Neural cell (in vitro differentiated cells): ENCODE results near the gene TICAM2. TPM values are rescaled to one million over a fixed set of nuclear protein-coding genes. Genes with fewer than 3 reads are reported as not detected.

Source experiments
- H2AFZ ChIP-seq: fragments of 200-600, 300-800 bp; sonication (generic), shearing (Covaris generic); 2 replicates; pipeline ENCODE4 v1.6.0; 2014; ENCODE audit warnings: low read depth, mild to moderate bottlenecking, antibody characterized with exemption, low read length, moderate library complexity
- H3F3A ChIP-seq: fragments of 200-600 bp; shearing (Covaris generic); 2 replicates; pipeline ENCODE4 v1.6.1; 2016; ENCODE audit warnings: mild to moderate bottlenecking, moderate library complexity, mixed read lengths, antibody characterized with exemption, low read length; ENCODE audit not compliant: insufficient read depth, poor library complexity, severe bottlenecking
- H3K27ac ChIP-seq: fragments of 200-600, 300-800 bp; sonication (generic), shearing (Covaris generic); 2 replicates; pipeline ENCODE4 v1.5.1; 2014; ENCODE audit warnings: mild to moderate bottlenecking, low read length, moderate library complexity
- H3K27me3 ChIP-seq: fragments of 300-800, 200-600 bp; sonication (generic), shearing (Covaris generic); 2 replicates; pipeline ENCODE4 v1.6.0; 2014; ENCODE audit warnings: mild to moderate bottlenecking, low read depth, low read length, moderate library complexity; ENCODE audit not compliant: insufficient read depth
- H3K36me3 ChIP-seq: fragments of 300-800, 200-600 bp; sonication (generic), shearing (Covaris generic); 2 replicates; pipeline ENCODE4 v1.5.1; 2014; ENCODE audit warnings: mild to moderate bottlenecking, antibody characterized with exemption, low read length, moderate library complexity; ENCODE audit not compliant: insufficient read depth
- H3K4me2 ChIP-seq: fragments of 300-800, 200-600 bp; sonication (generic), shearing (Covaris generic); 2 replicates; pipeline ENCODE4 v1.6.0; 2014; ENCODE audit warnings: mild to moderate bottlenecking, low read length
- H3K4me3 ChIP-seq: fragments of 300-800, 200-600 bp; sonication (generic), shearing (Covaris generic); 2 replicates; pipeline ENCODE4 v1.5.1; 2014; ENCODE audit warnings: mild to moderate bottlenecking, low read length, moderate library complexity
- H3K79me2 ChIP-seq: fragments of 200-600 bp; shearing (Covaris generic); replicated peaks from 2 replicates; pipeline ENCODE4 v1.6.0; 2014; ENCODE audit warnings: mild to moderate bottlenecking, low read length, moderate library complexity; ENCODE audit not compliant: insufficient read depth
- H3K9ac ChIP-seq: fragments of 300-800, 200-600 bp; sonication (generic), shearing (Covaris generic); 2 replicates; pipeline ENCODE4 v1.6.1; 2016; ENCODE audit warnings: mild to moderate bottlenecking, low read length, mixed read lengths
- H3K9me2 ChIP-seq: fragments of 200-600 bp; shearing (Covaris generic); 2 replicates; pipeline ENCODE4 v1.6.1; 2016; ENCODE audit warnings: mild to moderate bottlenecking, low read length, mixed read lengths; ENCODE audit not compliant: insufficient read depth
- H3K9me3 ChIP-seq: fragments of 200-600, 300-800 bp; sonication (generic), shearing (Covaris generic); 2 replicates; pipeline ENCODE4 v1.6.1; 2016; ENCODE audit warnings: mild to moderate bottlenecking, mixed run types, low read length, moderate library complexity, mixed read lengths
- H4K20me1 ChIP-seq: fragments of 200-600 bp; shearing (Covaris generic); 2 replicates; pipeline ENCODE4 v1.6.1; 2016; ENCODE audit warnings: mild to moderate bottlenecking, mixed run types; ENCODE audit not compliant: insufficient read depth
- EP300 ChIP-seq: fragments of 450-650 bp; conservative IDR thresholded peaks from 2 replicates; pipeline ENCODE4 v1.6.1; 2014; ENCODE audit warnings: antibody characterized with exemption, mild to moderate bottlenecking, moderate library complexity; ENCODE audit not compliant: poor library complexity, severe bottlenecking
- EZH2 ChIP-seq: fragments of 200-600, 300-800 bp; shearing (Covaris generic), sonication (generic); IDR thresholded peaks from 2 replicates; pipeline ENCODE4 v1.6.1; 2014; ENCODE audit warnings: antibody characterized with exemption, low read length, borderline replicate concordance, mild to moderate bottlenecking; ENCODE audit not compliant: insufficient read depth, poor library complexity, severe bottlenecking
- MXI1 ChIP-seq: fragments of 450-650 bp; conservative IDR thresholded peaks from 2 replicates; pipeline ENCODE4 v1.6.1; 2014; ENCODE audit warnings: antibody characterized with exemption, mild to moderate bottlenecking; ENCODE audit not compliant: poor library complexity, severe bottlenecking
- POLR2AphosphoS5 ChIP-seq: IDR thresholded peaks from 2 replicates; pipeline ENCODE4 v1.6.1; 2012
- RAD21 ChIP-seq: fragments of 450-650 bp; conservative IDR thresholded peaks from 2 replicates; pipeline ENCODE4 v1.6.1; 2014; ENCODE audit warnings: antibody characterized with exemption, mild to moderate bottlenecking, moderate library complexity
- SMC3 ChIP-seq: fragments of 450-650 bp; conservative IDR thresholded peaks from 2 replicates; pipeline ENCODE4 v1.6.1; 2014; ENCODE audit warnings: antibody characterized with exemption, mild to moderate bottlenecking, moderate library complexity; ENCODE audit not compliant: poor library complexity
- TAF1 ChIP-seq: IDR thresholded peaks from 2 replicates; pipeline ENCODE4 v1.6.1; 2012; ENCODE audit warnings: low read depth
- polyA minus RNA-seq: library from RNA; depleted of rRNA, polyadenylated mRNA; stranded (reverse); fragments of >200 nt; gene quantifications from 2 replicates; pipeline ENCODE4 v1.2.3, GENCODE V29; 2014
- polyA plus RNA-seq: library from polyadenylated mRNA; depleted of rRNA; stranded (reverse); fragments of >200 nt; gene quantifications from 2 replicates; pipeline ENCODE4 v1.2.3, GENCODE V29; 2014
- TF ChIP-seq, protein P1 (sequence below): IDR thresholded peaks from 2 replicates; pipeline ENCODE4 v1.6.1; 2012; ENCODE audit warnings: borderline replicate concordance
- TF ChIP-seq, protein P2 (sequence below): fragments of 450-650 bp; IDR thresholded peaks from 2 replicates; pipeline ENCODE4 v1.5.1; 2014; ENCODE audit warnings: antibody characterized with exemption, mild to moderate bottlenecking, moderate library complexity; ENCODE audit not compliant: poor library complexity, severe bottlenecking

TICAM2 gene
- polyA plus RNA-seq: not detected in 2 replicates
- not detected in 2 replicates for polyA minus RNA-seq

DNA sequence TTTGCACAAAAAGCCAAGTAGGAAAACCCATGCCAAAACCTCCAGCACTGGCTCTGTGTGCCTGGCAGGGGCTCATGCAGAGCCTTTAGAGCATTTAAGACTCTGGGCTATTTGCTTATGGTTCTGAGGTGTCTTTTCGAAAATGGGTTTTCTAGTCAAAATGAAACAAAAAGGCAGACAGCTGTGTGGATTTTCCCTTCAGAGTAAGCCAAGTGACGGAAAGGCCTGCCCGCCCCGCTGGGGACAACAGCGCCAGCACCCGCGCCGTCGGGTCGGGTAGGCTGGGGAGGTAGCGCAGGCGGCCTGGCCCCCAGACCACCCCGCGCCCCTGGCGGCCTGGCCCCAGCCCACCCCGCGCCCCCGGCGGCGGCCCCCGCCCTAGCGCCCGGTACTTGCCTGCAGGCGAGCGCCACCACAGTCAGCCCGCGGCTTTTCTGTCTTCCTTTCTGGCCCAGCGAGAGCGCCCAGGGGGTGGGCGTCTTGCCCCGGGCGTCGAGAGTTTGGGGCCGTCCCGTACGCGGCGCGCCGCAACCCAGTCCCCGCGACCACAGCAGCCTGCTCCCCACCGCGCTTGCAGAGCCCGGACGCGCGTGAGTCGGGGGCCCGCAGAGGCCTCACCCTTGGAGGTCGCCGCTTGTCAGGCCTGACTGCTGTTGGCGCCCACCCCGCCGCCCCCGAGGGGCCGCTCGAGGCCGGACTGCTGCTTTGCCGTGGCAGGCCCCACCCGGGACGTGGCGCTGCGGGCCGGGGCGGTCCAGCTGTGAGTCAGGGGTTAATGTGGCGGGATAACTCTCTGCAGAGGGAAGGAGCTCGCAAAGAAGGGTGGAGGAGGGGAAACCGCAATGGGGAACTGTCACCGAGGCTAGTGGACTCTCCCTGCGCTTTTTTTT is at the start of gene TICAM2:
TSS of gene TICAM2 (minus strand) at position 779 of the 890 bp plus-strand sequence. CDS start 21,223 bp downstream, outside the sequence.
- Histone ChIP-seq H4K20me1 (no peaks in the 10 kb centered on the region), H3K4me3 (no peak within 1 kb of the TSS), H3K4me2 (no peak within 1 kb of the TSS), H3F3A (no peaks in the 10 kb centered on the region), H3K27me3 (peaks cover 3% of the 10 kb centered on the region), H2AFZ (no peak within 1 kb of the TSS), H3K9ac (no peak within 1 kb of the TSS), H3K9me3 (no peaks in the 10 kb centered on the region), H3K36me3 (no peaks in the 10 kb centered on the region), H3K9me2 (no peaks in the 10 kb centered on the region), H3K27ac (no peak within 1 kb of the TSS), H3K79me2 (no peaks in the 10 kb centered on the region)
- TF ChIP-seq POLR2AphosphoS5 (no peak), RAD21 (no peak), MXI1 (no peak), EP300 (no peak), TAF1 (no peak), SMC3 (no peak), EZH2 (no peak)
- TF ChIP-seq, protein P1, sequence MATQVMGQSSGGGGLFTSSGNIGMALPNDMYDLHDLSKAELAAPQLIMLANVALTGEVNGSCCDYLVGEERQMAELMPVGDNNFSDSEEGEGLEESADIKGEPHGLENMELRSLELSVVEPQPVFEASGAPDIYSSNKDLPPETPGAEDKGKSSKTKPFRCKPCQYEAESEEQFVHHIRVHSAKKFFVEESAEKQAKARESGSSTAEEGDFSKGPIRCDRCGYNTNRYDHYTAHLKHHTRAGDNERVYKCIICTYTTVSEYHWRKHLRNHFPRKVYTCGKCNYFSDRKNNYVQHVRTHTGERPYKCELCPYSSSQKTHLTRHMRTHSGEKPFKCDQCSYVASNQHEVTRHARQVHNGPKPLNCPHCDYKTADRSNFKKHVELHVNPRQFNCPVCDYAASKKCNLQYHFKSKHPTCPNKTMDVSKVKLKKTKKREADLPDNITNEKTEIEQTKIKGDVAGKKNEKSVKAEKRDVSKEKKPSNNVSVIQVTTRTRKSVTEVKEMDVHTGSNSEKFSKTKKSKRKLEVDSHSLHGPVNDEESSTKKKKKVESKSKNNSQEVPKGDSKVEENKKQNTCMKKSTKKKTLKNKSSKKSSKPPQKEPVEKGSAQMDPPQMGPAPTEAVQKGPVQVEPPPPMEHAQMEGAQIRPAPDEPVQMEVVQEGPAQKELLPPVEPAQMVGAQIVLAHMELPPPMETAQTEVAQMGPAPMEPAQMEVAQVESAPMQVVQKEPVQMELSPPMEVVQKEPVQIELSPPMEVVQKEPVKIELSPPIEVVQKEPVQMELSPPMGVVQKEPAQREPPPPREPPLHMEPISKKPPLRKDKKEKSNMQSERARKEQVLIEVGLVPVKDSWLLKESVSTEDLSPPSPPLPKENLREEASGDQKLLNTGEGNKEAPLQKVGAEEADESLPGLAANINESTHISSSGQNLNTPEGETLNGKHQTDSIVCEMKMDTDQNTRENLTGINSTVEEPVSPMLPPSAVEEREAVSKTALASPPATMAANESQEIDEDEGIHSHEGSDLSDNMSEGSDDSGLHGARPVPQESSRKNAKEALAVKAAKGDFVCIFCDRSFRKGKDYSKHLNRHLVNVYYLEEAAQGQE: no peak
- TF ChIP-seq, protein P2, sequence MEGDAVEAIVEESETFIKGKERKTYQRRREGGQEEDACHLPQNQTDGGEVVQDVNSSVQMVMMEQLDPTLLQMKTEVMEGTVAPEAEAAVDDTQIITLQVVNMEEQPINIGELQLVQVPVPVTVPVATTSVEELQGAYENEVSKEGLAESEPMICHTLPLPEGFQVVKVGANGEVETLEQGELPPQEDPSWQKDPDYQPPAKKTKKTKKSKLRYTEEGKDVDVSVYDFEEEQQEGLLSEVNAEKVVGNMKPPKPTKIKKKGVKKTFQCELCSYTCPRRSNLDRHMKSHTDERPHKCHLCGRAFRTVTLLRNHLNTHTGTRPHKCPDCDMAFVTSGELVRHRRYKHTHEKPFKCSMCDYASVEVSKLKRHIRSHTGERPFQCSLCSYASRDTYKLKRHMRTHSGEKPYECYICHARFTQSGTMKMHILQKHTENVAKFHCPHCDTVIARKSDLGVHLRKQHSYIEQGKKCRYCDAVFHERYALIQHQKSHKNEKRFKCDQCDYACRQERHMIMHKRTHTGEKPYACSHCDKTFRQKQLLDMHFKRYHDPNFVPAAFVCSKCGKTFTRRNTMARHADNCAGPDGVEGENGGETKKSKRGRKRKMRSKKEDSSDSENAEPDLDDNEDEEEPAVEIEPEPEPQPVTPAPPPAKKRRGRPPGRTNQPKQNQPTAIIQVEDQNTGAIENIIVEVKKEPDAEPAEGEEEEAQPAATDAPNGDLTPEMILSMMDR: no peak

DNA sequence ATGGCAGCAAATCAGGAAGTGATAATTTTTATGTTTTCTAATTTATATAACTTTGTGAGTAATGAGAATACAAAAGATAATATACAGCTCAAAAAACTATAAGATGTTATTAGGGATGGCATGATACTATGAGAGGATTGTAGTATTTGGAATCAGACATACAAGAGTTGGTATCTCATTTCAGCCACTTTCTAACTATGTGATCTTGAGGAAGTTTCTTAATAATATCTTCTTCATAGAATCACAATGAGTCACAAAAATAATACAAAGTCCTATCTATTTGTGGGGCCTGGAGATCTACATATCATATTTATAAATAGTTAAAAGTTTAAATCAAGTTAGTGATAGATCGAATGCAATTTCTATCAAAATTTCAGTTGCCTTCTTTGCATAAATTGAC is 47.3 kb upstream of the TICAM2 start:
- Histone ChIP-seq H3K9me3 (no peaks in the 10 kb centered on the region), H3K36me3 (no peaks in the 10 kb centered on the region), H4K20me1 (no peaks in the 10 kb centered on the region), H3K27ac (no peak overlapping the region), H3K27me3 (no peaks in the 10 kb centered on the region), H3K79me2 (no peaks in the 10 kb centered on the region), H2AFZ (no peak overlapping the region), H3K4me2 (no peak overlapping the region), H3K9me2 (no peaks in the 10 kb centered on the region), H3K4me3 (no peak overlapping the region), H3F3A (no peaks in the 10 kb centered on the region), H3K9ac (no peak overlapping the region)
- TF ChIP-seq EZH2 (no peak), POLR2AphosphoS5 (no peak), EP300 (no peak), RAD21 (no peak), TAF1 (no peak)
- TF ChIP-seq, protein P1: no peak
